Measurements from ENCODE around the gene FADD.

Gene FADD

DNA sequence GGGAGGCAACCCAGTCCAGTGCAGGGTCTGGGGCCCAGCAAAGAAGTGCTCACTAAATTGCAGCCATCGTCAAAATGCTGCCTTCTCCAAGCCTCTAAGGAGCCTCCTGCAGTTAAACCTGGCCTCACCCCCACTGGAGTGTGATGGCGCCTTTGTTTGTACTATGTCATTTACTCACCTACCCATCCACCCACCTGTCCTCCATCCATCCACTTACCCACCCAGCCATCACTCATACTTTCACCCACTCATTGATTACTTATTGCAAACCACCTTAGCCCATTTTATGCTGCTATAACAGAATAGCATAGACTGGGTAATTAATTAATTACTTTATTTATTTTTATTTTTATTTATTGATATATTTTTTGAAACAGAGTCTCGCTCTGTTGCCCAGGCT is 38.6 kb downstream of the FADD start:
- no peak for DNase-seq

DNA sequence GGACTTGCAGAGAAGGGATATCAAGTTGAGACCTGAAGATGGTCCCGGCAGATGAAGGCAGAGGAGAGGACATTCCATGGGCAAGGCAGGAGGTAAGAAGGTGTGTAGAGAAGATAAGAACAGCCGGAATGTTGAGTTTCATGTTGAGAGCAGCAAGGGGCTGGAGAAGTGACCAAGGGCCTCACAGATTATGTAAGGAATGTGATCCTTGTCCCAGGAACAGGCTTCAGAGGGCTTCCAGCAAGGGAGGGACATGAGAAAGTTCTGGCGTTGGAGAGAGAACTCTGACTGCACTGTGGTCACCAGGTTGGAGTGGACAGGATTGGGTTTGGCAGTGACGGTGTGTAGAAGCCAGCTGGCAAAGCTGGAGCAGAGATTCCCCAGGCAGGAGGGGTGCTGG is 39.8 kb downstream of the FADD start:
- no peak for DNase-seq

DNA sequence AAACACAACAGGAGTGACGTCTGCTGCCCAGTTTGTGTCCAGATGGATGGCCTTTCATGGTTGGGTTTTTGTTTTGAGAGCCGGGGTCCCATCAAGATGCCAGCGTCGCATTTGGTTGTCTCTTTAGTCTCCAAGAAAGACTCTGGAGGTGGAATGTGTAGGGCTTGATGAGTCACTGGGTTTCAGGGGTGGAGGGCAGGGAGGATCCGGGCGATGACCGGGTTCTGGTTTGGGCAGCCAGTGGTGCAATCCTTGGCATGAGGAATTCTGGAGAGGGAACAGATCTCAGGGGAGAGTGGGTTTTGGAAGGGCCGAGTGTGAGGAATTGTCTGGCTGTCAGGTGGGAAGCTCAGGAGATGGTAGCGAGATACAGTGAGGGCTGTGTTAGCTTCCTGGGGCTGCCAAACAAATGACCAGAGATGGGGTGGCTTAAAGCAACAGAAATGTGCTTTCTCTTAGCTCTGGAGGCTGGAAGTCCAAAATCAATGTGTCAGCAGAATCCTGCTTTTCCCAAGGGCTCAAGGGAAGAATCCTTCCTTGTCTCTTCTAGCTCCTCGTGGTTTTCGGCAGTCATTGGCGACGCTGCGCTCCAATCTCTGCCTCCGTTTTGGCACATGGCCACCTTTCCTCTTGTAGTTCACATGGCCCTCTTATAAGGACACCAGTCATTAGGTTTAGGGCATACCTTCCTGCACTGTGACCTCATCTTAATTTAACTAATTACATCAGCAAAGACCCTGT is 41.0 kb downstream of the FADD start:
- DNase-seq, result no peak

GRCh38 chr11:70244698-70245097 is 41.6 kb downstream of the FADD start:
- no peak for DNase-seq

DNA sequence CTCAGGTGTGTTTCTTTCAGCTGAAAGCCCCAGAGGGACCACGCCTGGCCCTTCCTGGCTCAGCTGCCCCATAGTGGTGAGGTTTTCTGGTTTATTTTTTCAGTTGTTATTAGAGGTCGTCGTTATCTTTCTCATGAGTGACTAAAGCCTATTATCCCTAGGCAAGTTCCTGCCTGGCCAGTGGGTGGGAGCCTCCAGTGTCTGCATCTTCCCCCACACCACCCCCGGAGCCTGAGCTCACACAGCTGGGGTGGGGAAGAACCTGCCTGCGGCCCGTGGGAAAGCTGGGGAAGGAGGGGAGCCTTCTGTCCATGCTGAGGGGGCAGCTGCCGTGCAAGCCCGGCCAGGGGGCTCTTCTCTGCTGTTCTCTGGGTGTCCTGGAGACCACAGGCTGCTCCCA is 43.1 kb downstream of the FADD start:
- no peak for DNase-seq

DNA sequence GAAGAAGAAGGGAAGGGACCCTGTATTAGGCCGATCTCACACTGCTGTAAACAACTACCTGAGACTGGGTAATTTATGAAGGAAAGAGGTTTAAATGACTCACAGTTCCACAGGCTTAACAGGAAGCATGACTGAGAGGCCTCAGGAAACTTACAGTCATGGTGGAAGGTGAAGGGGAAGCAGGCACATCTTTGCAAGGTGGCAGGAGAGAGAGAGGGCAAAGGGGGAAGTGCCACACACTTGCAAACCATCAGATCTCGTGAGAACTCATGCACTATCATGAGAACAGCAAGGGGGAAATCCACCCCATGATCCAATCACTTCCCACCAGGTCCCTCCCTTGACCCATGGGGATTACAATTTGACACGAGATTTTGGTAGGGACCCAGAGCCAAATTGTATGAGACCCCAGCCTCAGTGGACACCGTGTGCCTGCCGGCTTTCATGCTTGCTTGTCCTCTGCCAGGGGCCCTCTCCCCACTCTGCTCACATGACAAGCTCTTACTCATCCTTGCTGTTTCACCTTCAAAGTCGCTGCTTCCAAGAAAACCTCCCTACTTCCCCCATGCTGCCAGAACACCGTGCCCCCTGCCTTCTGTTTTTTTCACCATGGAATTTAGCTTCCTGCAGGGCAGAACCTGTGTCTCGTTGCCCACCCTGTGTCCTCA is 44.1 kb downstream of the FADD start:
- no peak for DNase-seq

- no peak for DNase-seq
Observed at GRCh38 chr11:70247710-70248072, 44.6 kb downstream of the FADD start.

- DNase-seq, result no peak
Observed at GRCh38 chr11:70250876-70251658, 48.0 kb downstream of the FADD start.

DNA sequence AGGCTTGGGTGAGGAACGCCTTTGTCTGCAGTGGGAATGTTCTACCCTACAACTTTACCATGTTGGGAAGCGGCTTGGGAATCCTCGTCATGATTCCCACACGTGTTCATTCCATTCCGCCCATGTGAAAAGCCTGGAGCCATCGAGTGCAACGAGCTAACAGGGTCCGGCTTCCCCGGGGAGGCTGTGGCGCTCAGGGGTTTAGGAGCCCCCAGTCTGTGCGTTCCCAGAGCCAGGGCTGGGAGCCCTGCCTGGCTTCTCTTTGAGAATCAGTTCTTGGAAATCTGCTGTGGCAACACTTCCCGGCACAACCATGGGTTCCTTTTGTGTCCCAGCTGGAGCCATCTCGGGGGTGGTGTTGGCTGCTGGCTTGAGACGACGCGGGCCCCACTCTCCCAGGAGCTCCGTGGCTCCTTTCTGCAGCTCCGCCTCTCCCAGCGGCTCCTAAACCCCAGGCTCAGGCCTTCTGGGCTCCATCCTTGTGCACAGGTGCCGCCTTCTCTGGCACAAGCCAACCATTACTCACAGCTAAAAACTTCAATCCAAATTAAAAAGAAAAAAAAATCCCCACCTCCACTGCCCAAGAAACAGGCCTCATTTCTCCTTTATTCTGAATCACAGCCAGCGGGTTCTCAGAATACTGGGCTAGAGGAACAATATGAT is 48.7 kb downstream of the FADD start:
- no peak for DNase-seq

DNA sequence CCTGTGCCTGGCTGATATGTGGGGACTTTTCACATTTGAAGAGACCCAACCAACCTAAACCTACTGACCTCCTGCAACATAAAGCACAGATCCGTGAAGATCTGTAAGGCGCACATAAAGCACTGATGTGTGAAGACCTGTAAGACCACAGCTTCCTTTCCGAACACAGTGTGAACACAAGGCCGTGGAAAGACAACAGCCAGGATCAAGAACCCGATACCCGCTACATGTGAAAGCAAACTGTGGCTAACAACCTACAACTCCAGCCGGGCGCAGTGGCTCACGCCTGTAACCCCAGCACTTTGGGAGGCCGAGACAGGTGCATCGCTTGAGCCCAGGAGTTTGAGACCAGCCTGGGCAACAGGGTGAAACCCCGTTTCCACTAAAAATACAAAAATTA is 49.7 kb downstream of the FADD start:
- DNase-seq, result no peak

- DNase-seq, result no peak
Observed at GRCh38 chr11:70255477-70256116, 52.5 kb downstream of the FADD start.
